Activated B cell treated with CpG ODN at 0.5 μM for 24 hours (primary cell): Measurements from ENCODE around the gene ARHGEF12. TPM values are rescaled to one million over a fixed set of nuclear protein-coding genes. Genes with fewer than 3 reads are reported as not detected.
"Not testable (repeated sequence)": the region's sequence is repeated elsewhere in the genome, so short reads cannot be mapped to it uniquely, and the experiment has no call there.

ENCODE experiments used
- ATAC-seq: fragments of 200-7000 bp; cut with Tn5 transposase; one replicate; pipeline ENCODE4 v1.10.0; 2021; ENCODE audit warnings: low read depth, mild to moderate bottlenecking, moderate library complexity
- CTCF ChIA-PET: fragments of 350-600 bp; sonication (Branson Sonifier 250); formaldehyde crosslinking; loops from one replicate; lab custom pipeline; 2021; ENCODE audit warnings: antibody characterized with exemption; lab: Charles Lee
- POLR2A ChIA-PET: fragments of 350-600 bp; sonication (Branson Sonifier 250); formaldehyde crosslinking; loops from one replicate; lab custom pipeline; 2021; ENCODE audit warnings: antibody characterized with exemption; lab: Charles Lee
- DNase-seq: peaks from one replicate; pipeline ENCODE4 v3.0.0; 2022
- H3K27ac Mint-ChIP-seq: one replicate; pipeline ENCODE4 v1.8.0; 2020; ENCODE audit warnings: mixed read lengths
- H3K27me3 Mint-ChIP-seq: one replicate; pipeline ENCODE4 v1.8.0; 2021; ENCODE audit warnings: mixed read lengths
- H3K36me3 Mint-ChIP-seq: one replicate; pipeline ENCODE4 v1.8.0; 2021; ENCODE audit warnings: low read depth, mixed read lengths
- H3K4me1 Mint-ChIP-seq: one replicate; pipeline ENCODE4 v1.8.0; 2021; ENCODE audit warnings: mixed read lengths
- H3K4me3 Mint-ChIP-seq: one replicate; pipeline ENCODE4 v1.8.0; 2020; ENCODE audit warnings: mild to moderate bottlenecking, mixed read lengths
- H3K9me3 Mint-ChIP-seq: one replicate; pipeline ENCODE4 v1.8.0; 2020; ENCODE audit warnings: mixed read lengths
- CTCF ChIP-seq: fragments of 200-600 bp; IDR thresholded peaks from one replicate; pipeline ENCODE4 v1.8.0; 2022; ENCODE audit warnings: antibody characterized with exemption, mild to moderate bottlenecking
- intact Hi-C: fragments of 100-400 bp; cut with micrococcal nuclease; formaldehyde crosslinking; loops from one replicate; pipeline ENCODE4 v1.15.1; 2024
- total RNA-seq: library from RNA; stranded (reverse); gene quantifications from 2 replicates; pipeline ENCODE4 v1.2.3, GENCODE V29; 2022

Gene ARHGEF12
- total RNA-seq, 1 donor from 2014 or later: 25.8 TPM

- ATAC-seq (no peak), DNase-seq (no peak)
- Mint-ChIP-seq H3K4me1 (no peaks in the 10 kb centered on the region), H3K36me3 (no peaks in the 10 kb centered on the region), H3K4me3 (no peak overlapping the region), H3K9me3 (no peaks in the 10 kb centered on the region), H3K27ac (no peak overlapping the region), H3K27me3 (peaks cover 30% of the 10 kb centered on the region)
- POLR2A ChIA-PET: interaction anchor here (0.7 kb wide), 1 partner anchor 30 kb away, joined by 3 read pairs; no protein-coding TSS in a partner anchor
- intact Hi-C loops: no loop called here
- no peak for TF ChIP-seq CTCF
- CTCF ChIA-PET: no interaction called here
Observed at GRCh38 chr11:120499859-120500258, 163.6 kb downstream of the ARHGEF12 start.

DNA sequence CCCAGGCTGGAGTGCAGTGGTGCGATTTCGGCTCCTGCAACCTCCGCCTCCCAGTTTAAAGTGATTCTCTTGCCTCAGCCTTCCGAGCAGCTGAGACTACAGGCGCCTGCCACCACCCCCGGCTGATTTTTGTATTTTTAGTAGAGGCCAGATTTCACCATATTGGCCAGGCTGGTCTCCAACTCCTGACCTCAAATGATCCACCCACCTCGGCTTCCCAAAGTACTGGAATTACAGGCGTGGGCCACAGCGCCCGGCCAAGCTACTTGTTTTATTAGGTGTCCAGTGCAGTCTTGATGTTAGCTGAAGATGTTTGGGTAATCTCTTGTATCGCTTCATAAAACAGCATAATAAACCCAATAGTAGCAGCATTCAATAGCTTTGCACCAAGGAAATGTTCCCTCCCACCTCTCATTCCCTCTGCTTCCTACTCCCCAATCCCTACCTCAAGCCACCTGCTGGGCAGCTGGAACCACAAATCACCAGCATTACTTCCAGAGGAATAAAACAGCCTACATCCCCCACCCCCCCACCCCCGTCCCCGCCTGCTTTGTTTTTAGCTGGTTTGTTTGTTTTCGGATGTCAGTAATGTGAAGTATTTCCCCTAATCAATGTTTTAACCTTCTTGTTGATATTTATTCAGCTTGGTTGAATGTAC, 164.3 kb downstream of the ARHGEF12 start:
- Mint-ChIP-seq H3K4me1 (no peaks in the 10 kb centered on the region), H3K27me3 (peaks cover 34% of the 10 kb centered on the region), H3K4me3 (no peak overlapping the region), H3K36me3 (no peaks in the 10 kb centered on the region), H3K9me3 (no peaks in the 10 kb centered on the region), H3K27ac (no peak overlapping the region)
- intact Hi-C loops: no loop called here
- DNase-seq (no peak), ATAC-seq (no peak)
- ChIA-PET CTCF (no interaction called here), POLR2A (no interaction called here)
- TF ChIP-seq CTCF: no peak

DNA sequence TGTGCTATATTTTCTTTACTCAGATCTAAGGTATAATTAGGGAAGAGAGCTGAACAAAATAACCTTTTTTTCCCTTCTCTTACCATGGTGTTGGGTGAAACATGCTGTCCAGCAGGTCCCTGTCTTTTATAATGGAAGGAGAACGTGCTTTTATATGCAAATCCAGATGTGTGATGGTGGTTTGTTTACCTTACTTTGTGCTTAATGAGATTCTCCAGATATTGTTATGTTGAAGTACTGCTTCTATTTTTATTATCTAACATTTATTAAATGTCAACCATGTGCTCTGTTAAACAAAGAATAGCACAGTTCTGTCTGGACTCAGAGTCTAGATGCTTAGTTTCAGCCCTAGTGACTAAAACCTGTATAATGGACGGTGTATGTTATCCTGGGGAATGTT, 165.2 kb downstream of the ARHGEF12 start:
- no peak for TF ChIP-seq CTCF
- no peak overlapping the region for H3K27ac Mint-ChIP-seq
- intact Hi-C loops: no loop called here
- H3K27me3 Mint-ChIP-seq: peaks cover 40% of the 10 kb centered on the region
- DNase-seq (no peak), ATAC-seq (no peak)
- no peaks in the 10 kb centered on the region for H3K4me1 Mint-ChIP-seq
- H3K36me3 Mint-ChIP-seq: no peaks in the 10 kb centered on the region
- ChIA-PET CTCF (no interaction called here), POLR2A (no interaction called here)
- H3K4me3 Mint-ChIP-seq: no peak overlapping the region
- no peaks in the 10 kb centered on the region for H3K9me3 Mint-ChIP-seq

GRCh38 chr11:120501976-120502755, 166.0 kb downstream of the ARHGEF12 start:
- no peak for TF ChIP-seq CTCF
- H3K36me3 Mint-ChIP-seq: no peaks in the 10 kb centered on the region
- CTCF ChIA-PET: interaction anchor here (1.0 kb wide), 1 partner anchor 693 kb away, joined by 4 read pairs; no protein-coding TSS in a partner anchor
- H3K27ac Mint-ChIP-seq: no peak overlapping the region
- ATAC-seq (no peak), DNase-seq (no peak)
- POLR2A ChIA-PET: no interaction called here
- intact Hi-C loops: no loop called here
- H3K27me3 Mint-ChIP-seq: peaks cover 43% of the 10 kb centered on the region
- H3K4me3 Mint-ChIP-seq: no peak overlapping the region
- H3K9me3 Mint-ChIP-seq: no peaks in the 10 kb centered on the region
- no peaks in the 10 kb centered on the region for H3K4me1 Mint-ChIP-seq

GRCh38 chr11:120503529-120503928, 167.3 kb downstream of the ARHGEF12 start:
- peaks cover 47% of the 10 kb centered on the region for H3K27me3 Mint-ChIP-seq
- H3K4me1 Mint-ChIP-seq, H3K36me3 Mint-ChIP-seq, ATAC-seq, DNase-seq, intact Hi-C loops, CTCF ChIA-PET, POLR2A ChIA-PET, H3K9me3 Mint-ChIP-seq, H3K4me3 Mint-ChIP-seq, H3K27ac Mint-ChIP-seq: not testable (repeated sequence)
